Stimulated activated naive B cell treated with anti-CD40 and anti-IgM and Interleukin-4, amounts not matched to agents 10 μg/mL and 1 μg/mL and 100 μg/mL, for 72 hours (primary cell): Measurements from ENCODE around the gene SEL1L.
"Not testable (repeated sequence)": the region's sequence is repeated elsewhere in the genome, so short reads cannot be mapped to it uniquely, and the experiment has no call there.

Experiments
- ATAC-seq, 2 donors: fragments of 150-1000 bp; cut with Tn5 transposase; replicated peaks; 2 replicates each; pipeline ENCODE4 v1.10.0; 2021; ENCODE audit warnings: moderate library complexity in 1 of 2
- DNase-seq: peaks from one replicate; pipeline ENCODE4 v3.0.0; 2021
- H3K27ac Mint-ChIP-seq: one replicate; pipeline ENCODE4 v1.8.0; 2022; ENCODE audit warnings: mild to moderate bottlenecking, mixed read lengths
- H3K27me3 Mint-ChIP-seq, 2 donors: one replicate each; pipeline ENCODE4 v1.8.0; 2022; ENCODE audit warnings: mixed read lengths in 2 of 2
- H3K36me3 Mint-ChIP-seq, 2 donors: one replicate each; pipeline ENCODE4 v1.8.0; 2022; ENCODE audit warnings: mixed read lengths in 2 of 2, mild to moderate bottlenecking in 1 of 2
- H3K4me1 Mint-ChIP-seq, 2 donors: one replicate each; pipeline ENCODE4 v1.8.0; 2022; ENCODE audit warnings: mixed read lengths in 2 of 2, mild to moderate bottlenecking in 1 of 2
- H3K4me3 Mint-ChIP-seq, 2 donors: one replicate each; pipeline ENCODE4 v1.8.0; 2022; ENCODE audit warnings: mild to moderate bottlenecking in 2 of 2, mixed read lengths in 2 of 2, moderate library complexity in 1 of 2
- H3K9me3 Mint-ChIP-seq, 2 donors: one replicate each; pipeline ENCODE4 v1.8.0; 2022; ENCODE audit warnings: mixed read lengths in 2 of 2, mild to moderate bottlenecking in 1 of 2

Gene SEL1L

DNA sequence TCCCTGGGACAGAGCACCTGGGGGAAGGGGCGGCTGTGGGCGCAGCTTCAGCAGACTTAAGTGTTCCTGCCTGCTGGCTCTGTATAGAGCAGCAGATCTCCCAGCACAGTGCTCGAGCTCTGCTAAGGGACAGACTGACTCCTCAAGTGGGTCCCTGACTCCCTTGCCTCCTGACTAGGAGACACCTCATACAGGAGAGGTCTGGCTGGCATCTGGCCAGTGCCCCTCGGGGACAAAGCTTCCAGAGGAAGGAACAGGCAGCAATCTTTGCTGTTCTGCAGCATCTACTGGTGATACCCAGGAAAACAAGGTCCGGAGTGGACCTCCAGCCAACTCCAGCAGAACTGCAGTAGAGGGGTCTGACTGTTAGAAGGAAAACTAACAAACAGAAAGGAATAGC, 7.6 kb upstream of the SEL1L start:
- not testable (repeated sequence) for H3K9me3 Mint-ChIP-seq, ATAC-seq, DNase-seq, H3K27ac Mint-ChIP-seq, H3K4me3 Mint-ChIP-seq, H3K36me3 Mint-ChIP-seq
- peaks cover 3 to 10% of the 10 kb centered on the region in 2 donors for H3K4me1 Mint-ChIP-seq
- H3K27me3 Mint-ChIP-seq = peaks cover 33 to 61% of the 10 kb centered on the region in 2 donors

DNA sequence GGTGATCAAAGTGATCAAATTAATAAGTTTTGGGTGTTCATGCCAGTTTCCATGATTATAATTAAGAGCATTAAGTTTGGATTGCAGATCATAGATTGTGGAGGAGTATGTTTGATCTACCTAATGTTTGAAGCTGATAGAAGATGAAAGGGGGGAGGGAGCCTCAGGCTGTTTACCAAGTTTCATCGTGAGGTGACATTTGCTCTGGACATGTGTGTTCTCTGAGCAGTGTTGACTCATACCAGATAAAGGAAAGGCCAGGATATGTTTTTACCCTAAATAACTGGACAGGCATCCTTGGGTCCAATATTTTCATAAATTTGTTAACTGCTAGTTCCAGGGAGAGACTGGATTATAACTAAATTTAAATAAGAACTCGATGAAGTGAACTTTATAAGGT, 3.5 kb upstream of the SEL1L start:
- H3K27ac Mint-ChIP-seq = no peak overlapping the region
- peaks cover 0 to 5% of the 10 kb centered on the region in 2 donors for H3K36me3 Mint-ChIP-seq
- H3K4me1 Mint-ChIP-seq = peaks cover 16 to 34% of the 10 kb centered on the region in 2 donors
- H3K27me3 Mint-ChIP-seq = peaks cover 28 to 33% of the 10 kb centered on the region in 2 donors
- no peak overlapping the region for H3K4me3 Mint-ChIP-seq
- no peak for ATAC-seq
- DNase-seq = no peak
- H3K9me3 Mint-ChIP-seq = peaks cover 3% of the 10 kb centered on the region in 2 donors

DNA sequence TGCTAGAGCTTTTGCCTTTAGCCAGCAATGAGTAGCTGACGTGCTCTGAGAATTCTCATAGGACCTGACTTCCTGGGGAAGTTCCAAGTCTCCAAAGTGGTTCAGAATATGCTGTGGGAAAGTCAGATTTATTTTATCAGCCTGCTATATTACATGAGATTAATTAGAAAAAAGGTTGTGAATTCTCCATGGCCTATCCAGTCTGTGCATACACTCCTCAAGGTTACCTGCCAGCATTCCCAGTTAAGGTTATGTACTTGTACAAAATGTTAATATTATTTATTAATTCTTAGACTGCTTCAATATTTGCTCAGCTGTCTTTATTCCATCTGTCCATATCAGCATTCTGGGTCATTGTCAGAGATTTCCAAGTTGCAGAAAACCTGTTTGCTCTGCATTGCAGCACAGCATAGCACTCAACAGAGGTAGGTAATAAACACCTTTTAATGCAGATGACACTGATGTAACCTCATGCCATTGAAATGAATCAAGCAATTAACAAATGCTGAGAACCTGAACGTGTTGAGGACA, 2.7 kb upstream of the SEL1L start:
- H3K4me1 Mint-ChIP-seq = peaks cover 19 to 43% of the 10 kb centered on the region in 2 donors
- DNase-seq = no peak

GRCh38 chr14:81535396-81536164, 1.9 kb upstream of the SEL1L start:
- Mint-ChIP-seq H3K27ac (peak overlapping the region; percentile 90), H3K9me3 (peaks cover 0 to 3% of the 10 kb centered on the region in 2 donors), H3K27me3 (peaks cover 12 to 19% of the 10 kb centered on the region in 2 donors), H3K4me3 (peak overlapping the region; percentile 10 to 71), H3K4me1 (peaks cover 20 to 44% of the 10 kb centered on the region in 2 donors), H3K36me3 (peaks cover 0 to 5% of the 10 kb centered on the region in 2 donors)
- ATAC-seq (peak; percentile 52 to 53), DNase-seq (no peak)

More for the DNA sequence above, 2.7 kb upstream of the SEL1L start:
- Mint-ChIP-seq H3K27me3 (peaks cover 20 to 24% of the 10 kb centered on the region in 2 donors), H3K27ac (peak overlapping the region; percentile 63), H3K36me3 (peaks cover 0 to 5% of the 10 kb centered on the region in 2 donors), H3K4me3 (no peak overlapping the region), H3K9me3 (peaks cover 0 to 3% of the 10 kb centered on the region in 2 donors)
- no peak for ATAC-seq

DNA sequence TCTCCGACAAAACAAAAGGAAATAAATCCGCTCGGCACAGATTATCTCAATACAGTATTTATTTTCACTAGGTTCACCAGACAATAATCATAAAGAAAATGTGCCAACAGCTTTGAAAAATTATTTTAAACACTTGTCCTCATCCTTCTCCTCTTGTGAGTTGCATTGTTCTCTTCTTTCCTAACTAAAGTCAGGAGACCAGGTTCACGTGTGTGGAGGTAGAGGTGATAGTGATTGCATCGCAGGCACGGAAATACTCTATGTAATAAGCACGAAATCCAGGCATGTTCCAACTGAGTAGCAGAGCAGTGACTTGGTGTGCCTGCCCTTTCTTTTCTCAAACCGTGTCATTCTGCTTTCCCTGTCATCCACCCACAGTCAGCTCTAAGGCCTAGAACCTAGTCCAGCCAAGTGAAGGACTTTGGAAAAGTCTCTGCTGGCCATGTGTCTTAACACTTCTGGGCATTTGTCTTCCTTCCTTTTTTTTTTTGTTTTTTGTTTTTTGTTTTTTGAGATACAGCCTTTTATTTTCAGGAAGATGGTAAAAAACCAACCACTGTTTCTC, 939 bp upstream of the SEL1L start:
- Mint-ChIP-seq H3K27ac (peak overlapping the region; percentile 82), H3K4me3 (peak overlapping the region; percentile 10 to 71), H3K27me3 (peaks cover 3 to 9% of the 10 kb centered on the region in 2 donors), H3K4me1 (peaks cover 20 to 45% of the 10 kb centered on the region in 2 donors), H3K36me3 (peaks cover 0 to 5% of the 10 kb centered on the region in 2 donors), H3K9me3 (peaks cover 0 to 3% of the 10 kb centered on the region in 2 donors)
- DNase-seq (no peak), ATAC-seq (no peak)

- Mint-ChIP-seq H3K27me3 (no peaks in the 10 kb centered on the region), H3K4me1 (peaks cover 23 to 55% of the 10 kb centered on the region in 2 donors), H3K9me3 (peaks cover 0 to 3% of the 10 kb centered on the region in 2 donors), H3K36me3 (peaks cover 2 to 9% of the 10 kb centered on the region in 2 donors), H3K4me3 (peak overlapping the region; percentile 91 to 94), H3K27ac (peak overlapping the region; percentile 90)
- DNase-seq (no peak), ATAC-seq (no peak)
These were observed 479 bp downstream of the SEL1L start for GRCh38 chr14:81533212-81533535.

DNA sequence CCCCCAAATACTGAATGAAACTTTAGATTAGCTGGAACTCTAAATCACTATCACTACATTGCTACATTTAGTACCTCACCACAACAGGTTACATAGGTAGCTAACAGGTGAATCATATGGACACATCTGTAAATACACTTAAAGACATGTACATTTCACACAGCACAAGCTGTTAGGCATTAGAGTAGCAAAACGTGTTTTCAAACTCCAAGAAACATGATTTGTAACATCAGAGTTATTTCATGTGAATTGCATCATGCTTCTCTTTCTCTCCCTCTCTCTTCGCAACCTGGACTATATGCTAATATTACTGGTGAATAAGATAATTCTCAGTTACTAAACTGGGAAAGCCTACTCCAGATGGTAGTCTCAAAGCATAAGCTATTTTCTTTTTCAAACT, 4.3 kb downstream of the SEL1L start:
- Mint-ChIP-seq H3K27me3 (no peaks in the 10 kb centered on the region), H3K36me3 (peaks cover 20 to 28% of the 10 kb centered on the region in 2 donors), H3K4me1 (peaks cover 16 to 45% of the 10 kb centered on the region in 2 donors), H3K27ac (no peak overlapping the region), H3K4me3 (no peak overlapping the region), H3K9me3 (peaks cover 0 to 1% of the 10 kb centered on the region in 2 donors)
- DNase-seq = no peak
- ATAC-seq = no peak

GRCh38 chr14:81525129-81525528, 8.5 kb downstream of the SEL1L start:
- Mint-ChIP-seq H3K9me3 (peaks cover 0 to 1% of the 10 kb centered on the region in 2 donors), H3K36me3 (peaks cover 35 to 54% of the 10 kb centered on the region in 2 donors), H3K4me1 (peaks cover 15 to 43% of the 10 kb centered on the region in 2 donors), H3K27ac (no peak overlapping the region), H3K27me3 (no peaks in the 10 kb centered on the region), H3K4me3 (no peak overlapping the region)
- ATAC-seq = no peak
- DNase-seq = no peak

DNA sequence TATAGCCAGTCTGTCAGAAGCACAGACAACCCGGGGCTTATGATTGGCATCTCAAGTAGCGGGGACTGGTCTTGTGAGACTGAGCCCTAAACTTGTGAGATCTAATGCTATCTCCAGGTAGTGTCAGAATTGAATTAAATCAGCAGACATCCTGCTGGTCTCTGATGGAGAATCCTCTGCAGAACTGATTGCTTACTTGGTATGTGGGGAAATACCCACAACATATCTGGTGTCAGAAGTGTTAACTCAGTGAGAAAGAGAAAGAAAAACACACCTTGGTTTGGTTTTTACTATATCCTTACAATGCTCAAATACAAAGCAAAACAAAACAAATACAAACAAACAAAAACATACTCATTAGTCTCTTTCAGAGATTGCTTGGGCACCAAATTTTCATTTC, 10.0 kb downstream of the SEL1L start:
- Mint-ChIP-seq H3K27me3 (no peaks in the 10 kb centered on the region), H3K4me1 (peaks cover 24 to 47% of the 10 kb centered on the region in 2 donors)
- no peak for ATAC-seq

GRCh38 chr14:81523016-81523415, 10.6 kb downstream of the SEL1L start:
- no peak for DNase-seq
- Mint-ChIP-seq H3K9me3 (peaks cover 0 to 1% of the 10 kb centered on the region in 2 donors), H3K27me3 (no peaks in the 10 kb centered on the region), H3K27ac (no peak overlapping the region), H3K36me3 (peaks cover 47 to 63% of the 10 kb centered on the region in 2 donors), H3K4me1 (peaks cover 21 to 41% of the 10 kb centered on the region in 2 donors), H3K4me3 (no peak overlapping the region)
- no peak for ATAC-seq

More for the DNA sequence above, 10.0 kb downstream of the SEL1L start:
- no peak overlapping the region for H3K27ac Mint-ChIP-seq
- H3K9me3 Mint-ChIP-seq = peaks cover 0 to 1% of the 10 kb centered on the region in 2 donors
- DNase-seq = no peak
- H3K4me3 Mint-ChIP-seq = no peak overlapping the region
- H3K36me3 Mint-ChIP-seq = peaks cover 48 to 67% of the 10 kb centered on the region in 2 donors

GRCh38 chr14:81521356-81521755, 12.3 kb downstream of the SEL1L start:
- Mint-ChIP-seq H3K27me3 (no peaks in the 10 kb centered on the region), H3K4me3 (no peak overlapping the region), H3K9me3 (peaks cover 0 to 1% of the 10 kb centered on the region in 2 donors), H3K27ac (no peak overlapping the region), H3K36me3 (peaks cover 39 to 62% of the 10 kb centered on the region in 2 donors), H3K4me1 (peaks cover 14 to 31% of the 10 kb centered on the region in 2 donors)
- no peak for ATAC-seq
- DNase-seq = no peak

- no peaks in the 10 kb centered on the region for H3K9me3 Mint-ChIP-seq
- DNase-seq = no peak
- peak overlapping the region; percentile 15 to 43 for H3K4me3 Mint-ChIP-seq
- no peaks in the 10 kb centered on the region for H3K27me3 Mint-ChIP-seq
- peak overlapping the region; percentile 89 for H3K27ac Mint-ChIP-seq
- H3K4me1 Mint-ChIP-seq = peaks cover 14 to 25% of the 10 kb centered on the region in 2 donors
- ATAC-seq = peak; percentile 96 to 98
- H3K36me3 Mint-ChIP-seq = peaks cover 42 to 68% of the 10 kb centered on the region in 2 donors
These were observed 14.2 kb downstream of the SEL1L start for GRCh38 chr14:81519200-81520011.

DNA sequence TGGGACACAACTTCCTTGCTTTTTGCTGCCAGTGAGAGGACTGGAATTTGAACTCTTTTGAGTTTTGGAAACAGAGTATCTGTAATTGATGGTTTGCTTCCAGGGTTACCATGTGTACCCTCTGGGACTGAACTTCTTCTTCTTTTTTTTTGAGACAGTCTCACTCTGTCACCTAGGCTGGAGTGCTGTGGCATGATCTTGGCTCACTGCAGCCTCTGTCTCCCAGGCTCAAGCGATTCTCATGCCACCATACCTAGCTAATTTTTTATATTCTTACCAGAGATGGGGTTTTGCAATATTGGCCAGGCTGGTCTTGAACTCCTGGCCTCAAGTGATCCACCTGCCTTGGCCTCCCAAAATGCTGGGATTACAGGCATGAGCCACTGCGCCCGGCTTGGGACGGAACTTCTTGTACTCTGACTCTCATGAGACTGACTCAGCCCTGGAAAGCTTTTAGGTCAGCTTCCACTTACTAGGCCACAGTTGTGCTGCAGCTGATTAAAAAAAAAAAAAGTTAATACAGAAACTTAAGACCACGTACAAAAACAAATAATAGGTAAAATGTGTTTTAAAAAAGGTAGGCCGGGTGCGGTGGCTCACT, 15.8 kb downstream of the SEL1L start:
- Mint-ChIP-seq H3K36me3 (peaks cover 43 to 69% of the 10 kb centered on the region in 2 donors), H3K9me3 (no peaks in the 10 kb centered on the region), H3K27ac (no peak overlapping the region), H3K4me3 (no peak overlapping the region), H3K4me1 (peaks cover 11 to 22% of the 10 kb centered on the region in 2 donors), H3K27me3 (no peaks in the 10 kb centered on the region)
- ATAC-seq (no peak), DNase-seq (no peak)
